GM23248 (cell line): ENCODE measurements around the gene GPATCH1. TPM values are rescaled to one million over a fixed set of nuclear protein-coding genes. Genes with fewer than 3 reads are reported as not detected.
A peak's percentile ranks its signal among the peaks of the same experiment; 100 is the strongest.

Experiments used
- DNase-seq: peaks from one replicate; pipeline ENCODE4 v3.0.0-alpha.2; 2015
- H2AFZ ChIP-seq: fragments of 200-600 bp; sonication (generic); 2 replicates; pipeline ENCODE4 v1.6.1; 2016; ENCODE audit warnings: antibody characterized with exemption
- H3F3A ChIP-seq: fragments of 200-600 bp; sonication (generic); 2 replicates; pipeline ENCODE4 v1.6.1; 2016; ENCODE audit warnings: mild to moderate bottlenecking, antibody characterized with exemption, mixed run types; ENCODE audit not compliant: insufficient read depth
- H3K27ac ChIP-seq: fragments of 200-600 bp; sonication (generic); 2 replicates; pipeline ENCODE4 v1.5.1; 2016; ENCODE audit warnings: mild to moderate bottlenecking
- H3K27me3 ChIP-seq: fragments of 200-600 bp; sonication (generic); replicated peaks from 2 replicates; pipeline ENCODE4 v1.6.1; 2016; ENCODE audit warnings: mild to moderate bottlenecking; ENCODE audit not compliant: insufficient read depth
- H3K36me3 ChIP-seq: fragments of 200-600 bp; sonication (generic); 2 replicates; pipeline ENCODE4 v1.6.1; 2016; ENCODE audit warnings: low read depth, mild to moderate bottlenecking
- H3K4me1 ChIP-seq: fragments of 200-600 bp; sonication (generic); 2 replicates; pipeline ENCODE4 v1.6.1; 2016; ENCODE audit warnings: mild to moderate bottlenecking; ENCODE audit not compliant: insufficient read depth
- H3K4me2 ChIP-seq: fragments of 200-600 bp; sonication (generic); one replicate; pipeline ENCODE4 v1.6.1; 2016; ENCODE audit warnings: mild to moderate bottlenecking; ENCODE audit not compliant: unreplicated experiment
- H3K4me3 ChIP-seq: fragments of 200-600 bp; sonication (generic); 2 replicates; pipeline ENCODE4 v1.5.1; 2016; ENCODE audit warnings: mild to moderate bottlenecking
- H3K79me2 ChIP-seq: fragments of 200-600 bp; sonication (generic); 2 replicates; pipeline ENCODE4 v1.6.1; 2016; ENCODE audit warnings: mild to moderate bottlenecking; ENCODE audit not compliant: insufficient read depth
- H3K9ac ChIP-seq: fragments of 200-600 bp; sonication (generic); 2 replicates; pipeline ENCODE4 v1.6.1; 2016; ENCODE audit warnings: mild to moderate bottlenecking
- H3K9me2 ChIP-seq: fragments of 200-600 bp; sonication (generic); 2 replicates; pipeline ENCODE4 v1.6.1; 2016; ENCODE audit warnings: mixed run types, mild to moderate bottlenecking, moderate library complexity; ENCODE audit not compliant: insufficient read depth
- H3K9me3 ChIP-seq: fragments of 200-600 bp; sonication (generic); one replicate; pipeline ENCODE4 v1.6.1; 2017; ENCODE audit warnings: low read depth
- H4K20me1 ChIP-seq: fragments of 200-600 bp; sonication (generic); 2 replicates; pipeline ENCODE4 v1.6.0; 2016; ENCODE audit not compliant: insufficient read depth
- EZH2 ChIP-seq: fragments of 200-600 bp; sonication (generic); IDR thresholded peaks from 2 replicates; pipeline ENCODE4 v1.6.1; 2018; ENCODE audit warnings: antibody characterized with exemption, mild to moderate bottlenecking; ENCODE audit not compliant: insufficient read depth, poor library complexity, severe bottlenecking
- EZH2phosphoT487 ChIP-seq: fragments of 200-600 bp; sonication (generic); IDR thresholded peaks from 2 replicates; pipeline ENCODE4 v1.6.1; 2018; ENCODE audit warnings: antibody characterized with exemption, moderate library complexity, mild to moderate bottlenecking, low read depth; ENCODE audit not compliant: insufficient read depth
- WGBS, 2 experiments: methylation state at CpG; one replicate each; pipeline ENCODE4 v1.1.6; 2015 to 2017; ENCODE audit warnings: low lambda C conversion rate in 2 of 2, low coverage in 1 of 2; ENCODE audit errors: missing lambda C conversion rate in 2 of 2; 5-methylcytosine and 5-hydroxymethylcytosine counted together
- in situ Hi-C: fragments of 300-500 bp; cut with MboI; formaldehyde crosslinking; loops from 2 replicates; pipeline ENCODE4 v1.15.0; 2020
- polyA plus RNA-seq: library from polyadenylated mRNA; unstranded; fragments of >200 nt; fragmentation: Nextera tagmentation; extraction: Ambion mirVana; gene quantifications from 2 replicates; pipeline ENCODE4 v1.2.1, GENCODE V29; 2016
- total RNA-seq: library from RNA; depleted of rRNA; stranded (reverse); fragments of >200 nt; shearing (Covaris generic); gene quantifications from 2 replicates; pipeline ENCODE4 v1.2.3, GENCODE V29; 2014

GPATCH1 gene
- total and polyA plus RNA-seq, 2 experiments from 2014 or later = 5.1 to 6.5 TPM

GRCh38 chr19:33048806-33049676 is 31.9 kb upstream of the GPATCH1 start:
- 60 to 63% methylated on average over 14 to 15 of the region's 15 CpGs for WGBS, 2 experiments
- Histone ChIP-seq H3K9ac (no peak overlapping the region), H3K36me3 (no peaks in the 10 kb centered on the region), H3K4me1 (0 out of 2 replicates have a peak, but pooled peaks cover 5% of the 10 kb centered on the region), H3K4me3 (no peak overlapping the region), H3K79me2 (no peaks in the 10 kb centered on the region), H4K20me1 (no peaks in the 10 kb centered on the region), H3K9me3 (no peaks in the 10 kb centered on the region), H3K4me2 (no peak overlapping the region), H3K27ac (no peak overlapping the region), H3F3A (no peaks in the 10 kb centered on the region), H3K9me2 (no peaks in the 10 kb centered on the region), H3K27me3 (no peaks in the 10 kb centered on the region), H2AFZ (no peak overlapping the region)
- in situ Hi-C loops = no loop called here
- no peak for TF ChIP-seq EZH2phosphoT487
- TF ChIP-seq EZH2 = no peak
- DNase-seq = no peak

- no peak for TF ChIP-seq EZH2
- TF ChIP-seq EZH2phosphoT487 = no peak
- Histone ChIP-seq H3K27me3 (no peaks in the 10 kb centered on the region), H2AFZ (no peak overlapping the region), H4K20me1 (no peaks in the 10 kb centered on the region), H3K27ac (no peak overlapping the region), H3K4me3 (no peak overlapping the region), H3K9me2 (no peaks in the 10 kb centered on the region), H3K9me3 (no peaks in the 10 kb centered on the region), H3K4me2 (no peak overlapping the region), H3K79me2 (no peaks in the 10 kb centered on the region), H3F3A (no peaks in the 10 kb centered on the region), H3K36me3 (no peaks in the 10 kb centered on the region), H3K9ac (no peak overlapping the region), H3K4me1 (0 out of 2 replicates have a peak, but pooled peaks cover 5% of the 10 kb centered on the region)
- no peak for DNase-seq
- 94% methylated on average over 3 of the region's 3 CpGs for WGBS, 2 experiments
- in situ Hi-C loops = no loop called here
Measured at GRCh38 chr19:33050110-33050509, 30.9 kb upstream of the GPATCH1 start.

- Histone ChIP-seq H3K9me2 (no peaks in the 10 kb centered on the region), H3K4me1 (0 out of 2 replicates have a peak, but pooled peaks cover 11% of the 10 kb centered on the region), H3K27me3 (no peaks in the 10 kb centered on the region), H4K20me1 (no peaks in the 10 kb centered on the region), H3K79me2 (no peaks in the 10 kb centered on the region), H3K36me3 (no peaks in the 10 kb centered on the region), H3K4me3 (no peak overlapping the region), H3K4me2 (no peak overlapping the region), H2AFZ (no peak overlapping the region), H3K9me3 (no peaks in the 10 kb centered on the region), H3F3A (no peaks in the 10 kb centered on the region), H3K27ac (no peak overlapping the region), H3K9ac (no peak overlapping the region)
- TF ChIP-seq EZH2phosphoT487 = no peak
- no peak for TF ChIP-seq EZH2
- DNase-seq = peak; percentile 69
- in situ Hi-C loops = no loop called here
- WGBS, 2 experiments = 61 to 62% methylated on average over 8 of the region's 8 CpGs
Measured at GRCh38 chr19:33052352-33052972, 28.5 kb upstream of the GPATCH1 start.

GRCh38 chr19:33054623-33055022 is 26.4 kb upstream of the GPATCH1 start:
- Histone ChIP-seq H3K27ac (no peak overlapping the region), H3K9me3 (no peaks in the 10 kb centered on the region), H3K4me1 (0 out of 2 replicates have a peak, but pooled peaks cover 11% of the 10 kb centered on the region), H2AFZ (no peak overlapping the region), H3K27me3 (no peaks in the 10 kb centered on the region), H3K9ac (no peak overlapping the region), H3K9me2 (no peaks in the 10 kb centered on the region), H3K4me2 (no peak overlapping the region), H3K36me3 (no peaks in the 10 kb centered on the region), H3K79me2 (no peaks in the 10 kb centered on the region), H3F3A (no peaks in the 10 kb centered on the region), H3K4me3 (no peak overlapping the region), H4K20me1 (no peaks in the 10 kb centered on the region)
- WGBS, 2 experiments = 73 to 77% methylated on average over 8 of the region's 8 CpGs
- TF ChIP-seq EZH2phosphoT487 (no peak), EZH2 (no peak)
- DNase-seq = no peak
- in situ Hi-C loops = no loop called here
